Smooth muscle cell (in vitro differentiated cells): ENCODE results near the gene METTL5. TPM values are rescaled to one million over a fixed set of nuclear protein-coding genes. Genes with fewer than 3 reads are reported as not detected.

Source experiments
- DNase-seq: peaks from one replicate; lab custom pipeline; 2025; ENCODE audit not compliant: unreplicated experiment; lab: John Stamatoyannopoulos, UW
- H2AFZ ChIP-seq: fragments of 200-600 bp; sonication (generic); 2 replicates; pipeline ENCODE4 v1.6.0; 2016; ENCODE audit warnings: antibody characterized with exemption, low read depth, mild to moderate bottlenecking
- H3F3A ChIP-seq: fragments of 200-600 bp; sonication (generic); 2 replicates; pipeline ENCODE4 v1.6.0; 2017; ENCODE audit warnings: antibody characterized with exemption, low read depth
- H3K27ac ChIP-seq: fragments of 200-600 bp; sonication (generic); 2 replicates; pipeline ENCODE4 v1.5.1; 2016; ENCODE audit warnings: low read depth, mild to moderate bottlenecking
- H3K27me3 ChIP-seq: fragments of 200-600 bp; sonication (generic); 2 replicates; pipeline ENCODE4 v1.6.1; 2016; ENCODE audit warnings: low read depth, mild to moderate bottlenecking
- H3K36me3 ChIP-seq: fragments of 200-600 bp; sonication (generic); 2 replicates; pipeline ENCODE4 v1.5.1; 2016; ENCODE audit warnings: low read depth
- H3K4me1 ChIP-seq: fragments of 200-600 bp; sonication (generic); 2 replicates; pipeline ENCODE4 v1.5.1; 2016; ENCODE audit warnings: low read depth
- H3K4me2 ChIP-seq: fragments of 200-600 bp; sonication (generic); 2 replicates; pipeline ENCODE4 v1.6.0; 2016; ENCODE audit warnings: mild to moderate bottlenecking
- H3K4me3 ChIP-seq: fragments of 200-600 bp; sonication (generic); 2 replicates; pipeline ENCODE4 v1.5.1; 2016; ENCODE audit warnings: mild to moderate bottlenecking
- H3K79me2 ChIP-seq: fragments of 200-600 bp; sonication (generic); 2 replicates; pipeline ENCODE4 v1.6.0; 2016; ENCODE audit warnings: low read depth, mild to moderate bottlenecking
- H3K9ac ChIP-seq: fragments of 200-600 bp; sonication (generic); 2 replicates; pipeline ENCODE4 v1.6.0; 2016; ENCODE audit warnings: low read depth
- H3K9me3 ChIP-seq: fragments of 200-600 bp; sonication (generic); replicated peaks from 2 replicates; pipeline ENCODE4 v1.5.1; 2016; ENCODE audit warnings: low read depth
- H4K20me1 ChIP-seq: fragments of 200-600 bp; sonication (generic); 2 replicates; pipeline ENCODE4 v1.6.0; 2016; ENCODE audit warnings: low read depth
- CTCF ChIP-seq: fragments of 200-600 bp; sonication (generic); IDR thresholded peaks from 2 replicates; pipeline ENCODE4 v1.5.1; 2017; ENCODE audit warnings: borderline replicate concordance, mild to moderate bottlenecking, antibody characterized with exemption; ENCODE audit not compliant: insufficient read depth, poor library complexity, severe bottlenecking
- WGBS: methylation state at CpG from one replicate; pipeline ENCODE4 v1.1.7; 2016; ENCODE audit warnings: low lambda C conversion rate; 5-methylcytosine and 5-hydroxymethylcytosine counted together
- polyA plus RNA-seq: library from polyadenylated mRNA; unstranded; fragments of >200 nt; fragmentation: Nextera tagmentation; extraction: Ambion mirVana; gene quantifications from 2 replicates; pipeline ENCODE4 v1.2.1, GENCODE V29; 2016
- total RNA-seq: library from RNA; depleted of rRNA; stranded (reverse); fragments of >200 nt; gene quantifications from 2 replicates; pipeline ENCODE4 v1.2.3, GENCODE V29; 2014

Gene METTL5
- total and polyA plus RNA-seq, 2 experiments from 2014 or later, result 72.5 to 79.8 TPM

GRCh38 chr2:169840747-169841142, 16.0 kb upstream of the METTL5 start:
- H4K20me1 ChIP-seq, result peaks cover 71% of the 10 kb centered on the region
- H3K27ac ChIP-seq, result peak overlapping the region; percentile 43
- TF ChIP-seq CTCF, result no peak
- H3F3A ChIP-seq, result no peaks in the 10 kb centered on the region
- no peaks in the 10 kb centered on the region for H3K36me3 ChIP-seq
- no peaks in the 10 kb centered on the region for H3K4me1 ChIP-seq
- H3K4me2 ChIP-seq, result no peak overlapping the region
- DNase-seq, result no peak
- no peak overlapping the region for H3K9ac ChIP-seq
- H3K4me3 ChIP-seq, result no peak overlapping the region
- peaks cover 69% of the 10 kb centered on the region for H3K79me2 ChIP-seq
- no peaks in the 10 kb centered on the region for H3K27me3 ChIP-seq
- H3K9me3 ChIP-seq, result no peaks in the 10 kb centered on the region
- H2AFZ ChIP-seq, result no peak overlapping the region
- WGBS, result 95% methylated on average over 2 of the region's 2 CpGs

- DNase-seq, result no peak
- peaks cover 71% of the 10 kb centered on the region for H4K20me1 ChIP-seq
- H3K4me1 ChIP-seq, result no peaks in the 10 kb centered on the region
- 56% methylated on average over 10 of the region's 10 CpGs for WGBS
- H3K9me3 ChIP-seq, result no peaks in the 10 kb centered on the region
- H3K27ac ChIP-seq, result peak overlapping the region; percentile 43
- H3K27me3 ChIP-seq, result no peaks in the 10 kb centered on the region
- H3K79me2 ChIP-seq, result peaks cover 69% of the 10 kb centered on the region
- H3K36me3 ChIP-seq, result no peaks in the 10 kb centered on the region
- no peak overlapping the region for H2AFZ ChIP-seq
- H3K9ac ChIP-seq, result no peak overlapping the region
- no peak overlapping the region for H3K4me3 ChIP-seq
- no peaks in the 10 kb centered on the region for H3F3A ChIP-seq
- H3K4me2 ChIP-seq, result peak overlapping the region; percentile 33
- no peak for TF ChIP-seq CTCF
These were observed 15.4 kb upstream of the METTL5 start for GRCh38 chr2:169839954-169840746.

- TF ChIP-seq CTCF, result no peak
- no peaks in the 10 kb centered on the region for H3K36me3 ChIP-seq
- peak overlapping the region; percentile 43 for H3K27ac ChIP-seq
- H3F3A ChIP-seq, result no peaks in the 10 kb centered on the region
- no peak overlapping the region for H2AFZ ChIP-seq
- whole genome bisulfite sequencing, result 98% methylated on average over 2 of the region's 2 CpGs
- no peak overlapping the region for H3K9ac ChIP-seq
- no peak overlapping the region for H3K4me2 ChIP-seq
- H3K79me2 ChIP-seq, result peaks cover 71% of the 10 kb centered on the region
- no peaks in the 10 kb centered on the region for H3K9me3 ChIP-seq
- no peak overlapping the region for H3K4me3 ChIP-seq
- no peaks in the 10 kb centered on the region for H3K27me3 ChIP-seq
- peaks cover 72% of the 10 kb centered on the region for H4K20me1 ChIP-seq
- H3K4me1 ChIP-seq, result no peaks in the 10 kb centered on the region
- DNase-seq, result no peak
These were observed 14.2 kb upstream of the METTL5 start for GRCh38 chr2:169838743-169839489.
